IMR-90 (cell line): Measurements from ENCODE around the gene KLK12. TPM values are rescaled to one million over a fixed set of nuclear protein-coding genes. Genes with fewer than 3 reads are reported as not detected.

ENCODE experiments used
- ATAC-seq: fragments of 200-7000 bp; cut with Tn5 transposase; 2 replicates; pipeline ENCODE4 v1.9.1; 2020; ENCODE audit warnings: low read depth, mild to moderate bottlenecking, moderate library complexity
- BruUV-seq: library from RNA; stranded (reverse); fragments of 400-500 nt; replicated peaks from 2 replicates; lab custom pipeline; 2021; lab: Mats Ljungman, UMichigan
- CTCF ChIA-PET: fragments of 300-600 bp; formaldehyde crosslinking; extraction: SDS; loops from one replicate; lab custom pipeline; 2021; ENCODE audit warnings: antibody characterized with exemption; lab: Yijun Ruan, JAX
- POLR2A ChIA-PET: fragments of 300-600 bp; sonication (Branson Sonifier 250); formaldehyde crosslinking; loops from one replicate; lab custom pipeline; 2022; ENCODE audit warnings: antibody characterized with exemption; ENCODE audit not compliant: unreplicated experiment; lab: Charles Lee
- DNase-seq: peaks from one replicate; pipeline ENCODE4 v3.0.0; 2013
- H2AFZ ChIP-seq: replicated peaks from 2 replicates; pipeline ENCODE3; 2013; ENCODE audit warnings: low read length, mild to moderate bottlenecking; ENCODE audit not compliant: poor library complexity
- H2AK5ac ChIP-seq: 2 replicates; pipeline ENCODE4 v1.6.1; 2013; ENCODE audit warnings: low read depth, low read length, inconsistent platforms
- H2AK9ac ChIP-seq: replicated peaks from 2 replicates; pipeline ENCODE3; 2013; ENCODE audit warnings: mild to moderate bottlenecking, low read depth, low read length, moderate library complexity; ENCODE audit not compliant: poor library complexity
- H2BK120ac ChIP-seq: 2 replicates; pipeline ENCODE4 v1.6.1; 2013; ENCODE audit warnings: low read depth, low read length, inconsistent platforms
- H2BK15ac ChIP-seq: 3 replicates; pipeline ENCODE4 v1.6.1; 2013; ENCODE audit warnings: low read depth, low read length, inconsistent platforms
- H2BK20ac ChIP-seq: 2 replicates; pipeline ENCODE4 v1.6.1; 2013; ENCODE audit warnings: low read depth, mild to moderate bottlenecking, inconsistent platforms, low read length, moderate library complexity
- H2BK5ac ChIP-seq: 2 replicates; pipeline ENCODE4 v1.6.1; 2013; ENCODE audit warnings: mild to moderate bottlenecking, low read depth, low read length, inconsistent platforms; ENCODE audit not compliant: poor library complexity, severe bottlenecking
- H3K14ac ChIP-seq: replicated peaks from 2 replicates; pipeline ENCODE4 v1.6.1; 2013; ENCODE audit warnings: low read depth, low read length, inconsistent platforms
- H3K18ac ChIP-seq: 2 replicates; pipeline ENCODE4 v1.6.1; 2013; ENCODE audit warnings: low read depth, low read length, control low read depth
- H3K23ac ChIP-seq: 2 replicates; pipeline ENCODE4 v1.6.1; 2013; ENCODE audit warnings: low read depth, low read length, inconsistent platforms
- H3K27ac ChIP-seq: 2 replicates; pipeline ENCODE4 v1.5.1; 2013; ENCODE audit warnings: mild to moderate bottlenecking, control low read depth, low read length; ENCODE audit not compliant: insufficient read depth
- H3K27me3 ChIP-seq: 2 replicates; pipeline ENCODE4 v1.6.1; 2013; ENCODE audit warnings: low read length; ENCODE audit not compliant: control insufficient read depth, insufficient read depth
- H3K36me3 ChIP-seq: 2 replicates; pipeline ENCODE4 v1.6.1; 2013; ENCODE audit warnings: low read length, mixed read lengths; ENCODE audit not compliant: control insufficient read depth, insufficient read depth
- H3K4ac ChIP-seq: 2 replicates; pipeline ENCODE4 v1.6.1; 2013; ENCODE audit warnings: low read depth, low read length, inconsistent platforms
- H3K4me1 ChIP-seq: 2 replicates; pipeline ENCODE4 v1.6.1; 2013; ENCODE audit warnings: low read length, mixed read lengths; ENCODE audit not compliant: control insufficient read depth, insufficient read depth
- H3K4me2 ChIP-seq: 2 replicates; pipeline ENCODE4 v1.6.1; 2013; ENCODE audit warnings: low read depth, mild to moderate bottlenecking, control low read depth, low read length, moderate library complexity
- H3K4me3 ChIP-seq: 2 replicates; pipeline ENCODE4 v1.5.1; 2013; ENCODE audit warnings: low read depth, mild to moderate bottlenecking, control low read depth, low read length, moderate library complexity; ENCODE audit not compliant: insufficient read depth
- H3K56ac ChIP-seq: 2 replicates; pipeline ENCODE4 v1.6.1; 2013; ENCODE audit warnings: low read length, inconsistent platforms; ENCODE audit not compliant: insufficient read depth; ENCODE audit errors: extremely low read depth
- H3K79me1 ChIP-seq, 2 experiments: 2 replicates each; pipeline ENCODE4 v1.6.1; 2013; ENCODE audit warnings: low read length in 2 of 2, inconsistent platforms in 1 of 2, low read depth in 1 of 2
- H3K9ac ChIP-seq: 2 replicates; pipeline ENCODE4 v1.6.1; 2013; ENCODE audit warnings: low read depth, low read length, control low read depth
- H3K9me1 ChIP-seq: 2 replicates; pipeline ENCODE4 v1.6.1; 2013; ENCODE audit warnings: low read length, inconsistent platforms; ENCODE audit not compliant: insufficient read depth
- H3K9me3 ChIP-seq: 2 replicates; pipeline ENCODE4 v1.6.1; 2013; ENCODE audit warnings: low read length; ENCODE audit not compliant: control insufficient read depth, insufficient read depth
- H4K20me1 ChIP-seq: 2 replicates; pipeline ENCODE4 v1.6.1; 2013; ENCODE audit warnings: low read length, inconsistent platforms; ENCODE audit not compliant: insufficient read depth
- H4K5ac ChIP-seq: 2 replicates; pipeline ENCODE4 v1.6.1; 2013; ENCODE audit warnings: mild to moderate bottlenecking, low read depth, low read length, control low read depth
- H4K8ac ChIP-seq, 2 experiments: 2 replicates each; pipeline ENCODE4 v1.6.1; 2013; ENCODE audit warnings: low read depth in 2 of 2, low read length in 2 of 2, control low read depth in 1 of 2, inconsistent platforms in 1 of 2
- H4K91ac ChIP-seq: 2 replicates; pipeline ENCODE4 v1.6.1; 2013; ENCODE audit warnings: low read depth, low read length, inconsistent platforms; ENCODE audit not compliant: insufficient read depth
- CHD1 ChIP-seq: IDR thresholded peaks from 2 replicates; pipeline ENCODE4 v1.6.1; 2012; ENCODE audit warnings: low read depth, low read length, improper control_type of control experiment
- MAZ ChIP-seq: IDR thresholded peaks from 2 replicates; pipeline ENCODE4 v1.6.1; 2012; ENCODE audit warnings: low read depth, mild to moderate bottlenecking, low read length, improper control_type of control experiment, moderate library complexity, borderline replicate concordance
- MXI1 ChIP-seq: IDR thresholded peaks from 2 replicates; pipeline ENCODE4 v1.6.1; 2012; ENCODE audit warnings: low read depth, mild to moderate bottlenecking, low read length, moderate library complexity, borderline replicate concordance
- NFE2L2 ChIP-seq: fragments of 150-350 bp; IDR thresholded peaks from 2 replicates; pipeline ENCODE4 v1.6.1; 2016; ENCODE audit warnings: low read depth, mild to moderate bottlenecking, low read length
- POLR2A ChIP-seq: IDR thresholded peaks from 2 replicates; pipeline ENCODE4 v1.6.1; 2012; ENCODE audit warnings: mild to moderate bottlenecking, low read depth, low read length
- RAD21 ChIP-seq: IDR thresholded peaks from 2 replicates; pipeline ENCODE4 v1.6.1; 2012; ENCODE audit warnings: low read length, improper control_type of control experiment
- RCOR1 ChIP-seq: IDR thresholded peaks from 2 replicates; pipeline ENCODE4 v1.6.1; 2012; ENCODE audit warnings: mild to moderate bottlenecking, low read length, improper control_type of control experiment; ENCODE audit not compliant: insufficient replicate concordance
- RFX5 ChIP-seq: IDR thresholded peaks from 2 replicates; pipeline ENCODE4 v1.8.0; 2012; ENCODE audit warnings: low read depth, mild to moderate bottlenecking, low read length, moderate library complexity
- WGBS, 2 experiments: methylation state at CpG; one replicate each; pipeline versions ENCODE4 v1.1.5 to v1.1.7; 2013; ENCODE audit warnings: missing lambda C conversion rate in 2 of 2; ENCODE audit not compliant: insufficient read length in 1 of 2; ENCODE audit errors: extremely low coverage in 2 of 2; 5-methylcytosine and 5-hydroxymethylcytosine counted together
- dilution Hi-C: fragments of 300-500 bp; cut with HindIII; formaldehyde crosslinking; loops from one replicate; pipeline ENCODE4 v1.14.3; 2018; ENCODE audit warnings: low sequenced_read_pairs; ENCODE audit not compliant: unreplicated experiment
- in situ Hi-C: fragments of 300-500 bp; cut with MboI; formaldehyde crosslinking; loops from 3 replicates; pipeline ENCODE4 v1.14.3; 2019; ENCODE audit warnings: low sequenced_read_pairs, inconsistent platforms, mixed read lengths
- intact Hi-C: fragments of 100-400 bp; cut with micrococcal nuclease; formaldehyde crosslinking; loops from 2 replicates; pipeline ENCODE4 v1.10.0; 2022
- polyA plus RNA-seq, 3 experiments: library from polyadenylated mRNA; depleted of rRNA; stranded (reverse); fragments of >200 nt; gene quantifications; 2 replicates each; pipeline ENCODE4 v1.2.3, GENCODE V29; 2012; ENCODE audit warnings: low replicate concordance in 1 of 3
- total RNA-seq: library from RNA; depleted of rRNA; stranded (reverse); fragments of >200 nt; gene quantifications from 2 replicates; pipeline ENCODE4 v1.2.3, GENCODE V29; 2012
- TF ChIP-seq, protein P1 (sequence below): conservative IDR thresholded peaks from 2 replicates; pipeline ENCODE4 v1.5.1; 2012; ENCODE audit warnings: mild to moderate bottlenecking, low read depth, low read length, improper control_type of control experiment
- TF ChIP-seq, protein P2 (sequence below): fragments of 150-350 bp; IDR thresholded peaks from 2 replicates; pipeline ENCODE4 v1.6.1; 2017; ENCODE audit warnings: mild to moderate bottlenecking, antibody characterized with exemption, low read length, low read depth

The KLK12 gene
- total and polyA plus RNA-seq, 2 of the 4 experiments (the other 2 are of a cell fraction), result not detected

DNA sequence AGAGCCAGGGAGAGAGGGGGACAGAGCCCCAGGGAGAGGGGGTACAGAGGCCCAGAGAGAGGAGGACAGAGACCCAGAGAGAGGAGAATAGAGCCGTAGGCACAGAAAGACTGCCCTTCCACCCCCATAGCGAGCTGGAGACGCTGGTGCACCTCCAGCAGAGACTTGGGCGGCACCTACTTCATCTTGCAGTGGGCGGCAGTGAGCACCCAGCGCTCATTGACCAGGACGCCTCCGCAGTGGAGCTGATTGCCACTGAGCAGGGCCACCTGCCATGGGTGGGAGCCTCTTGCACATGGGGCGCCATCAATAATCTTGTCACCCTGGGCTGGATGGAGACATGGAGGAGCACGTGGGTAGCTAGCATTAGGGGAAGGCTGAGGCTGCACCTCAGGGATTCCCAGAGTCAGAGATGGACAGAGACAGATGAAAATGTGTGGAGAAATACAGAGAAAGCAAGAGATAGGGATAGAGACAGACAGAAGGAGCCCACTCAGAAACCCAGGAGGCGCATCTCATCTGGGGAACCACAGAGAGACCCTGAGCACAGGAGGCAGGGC is 53.1 kb downstream of the KLK12 start:
- Histone ChIP-seq H2AK5ac (no peak overlapping the region), H3K4me3 (no peak overlapping the region), H2BK5ac (no peak overlapping the region), H3K79me1 (no peaks in the 10 kb centered on the region), H2BK120ac (no peak overlapping the region), H2BK15ac (no peak overlapping the region), H3K9me3 (no peaks in the 10 kb centered on the region), H3K4me1 (no peaks in the 10 kb centered on the region), H2BK20ac (no peak overlapping the region), H3K27ac (no peak overlapping the region), H3K23ac (no peak overlapping the region), H4K8ac (no peak overlapping the region), H3K18ac (no peak overlapping the region), H3K4ac (no peak overlapping the region), H3K14ac (no peak overlapping the region), H3K9me1 (no peaks in the 10 kb centered on the region), H3K27me3 (no peaks in the 10 kb centered on the region), H4K20me1 (no peaks in the 10 kb centered on the region), H3K36me3 (no peaks in the 10 kb centered on the region), H4K91ac (no peak overlapping the region), H3K4me2 (no peak overlapping the region), H2AFZ (no peak overlapping the region), H3K56ac (no peak overlapping the region), H4K5ac (no peak overlapping the region), H3K9ac (no peak overlapping the region), H2AK9ac (no peak overlapping the region)
- ChIA-PET POLR2A (no interaction called here), CTCF (interaction anchor here (0.6 kb wide), 1 partner anchor 28 kb away, joined by 5 read pairs; no protein-coding TSS in a partner anchor)
- in situ Hi-C loops (no loop called here), intact Hi-C loops (no loop called here), dilution Hi-C loops (no loop called here)
- no CpG with 5 or more reads among the region's 11 CpGs for WGBS, 2 experiments
- no peak for DNase-seq
- ATAC-seq, result no peak
- TF ChIP-seq, protein P1, sequence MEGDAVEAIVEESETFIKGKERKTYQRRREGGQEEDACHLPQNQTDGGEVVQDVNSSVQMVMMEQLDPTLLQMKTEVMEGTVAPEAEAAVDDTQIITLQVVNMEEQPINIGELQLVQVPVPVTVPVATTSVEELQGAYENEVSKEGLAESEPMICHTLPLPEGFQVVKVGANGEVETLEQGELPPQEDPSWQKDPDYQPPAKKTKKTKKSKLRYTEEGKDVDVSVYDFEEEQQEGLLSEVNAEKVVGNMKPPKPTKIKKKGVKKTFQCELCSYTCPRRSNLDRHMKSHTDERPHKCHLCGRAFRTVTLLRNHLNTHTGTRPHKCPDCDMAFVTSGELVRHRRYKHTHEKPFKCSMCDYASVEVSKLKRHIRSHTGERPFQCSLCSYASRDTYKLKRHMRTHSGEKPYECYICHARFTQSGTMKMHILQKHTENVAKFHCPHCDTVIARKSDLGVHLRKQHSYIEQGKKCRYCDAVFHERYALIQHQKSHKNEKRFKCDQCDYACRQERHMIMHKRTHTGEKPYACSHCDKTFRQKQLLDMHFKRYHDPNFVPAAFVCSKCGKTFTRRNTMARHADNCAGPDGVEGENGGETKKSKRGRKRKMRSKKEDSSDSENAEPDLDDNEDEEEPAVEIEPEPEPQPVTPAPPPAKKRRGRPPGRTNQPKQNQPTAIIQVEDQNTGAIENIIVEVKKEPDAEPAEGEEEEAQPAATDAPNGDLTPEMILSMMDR, result no peak
- TF ChIP-seq MAZ (no peak), RFX5 (no peak), NFE2L2 (no peak), CHD1 (no peak), RCOR1 (no peak), MXI1 (no peak), POLR2A (no peak), RAD21 (no peak)
- TF ChIP-seq, protein P2, sequence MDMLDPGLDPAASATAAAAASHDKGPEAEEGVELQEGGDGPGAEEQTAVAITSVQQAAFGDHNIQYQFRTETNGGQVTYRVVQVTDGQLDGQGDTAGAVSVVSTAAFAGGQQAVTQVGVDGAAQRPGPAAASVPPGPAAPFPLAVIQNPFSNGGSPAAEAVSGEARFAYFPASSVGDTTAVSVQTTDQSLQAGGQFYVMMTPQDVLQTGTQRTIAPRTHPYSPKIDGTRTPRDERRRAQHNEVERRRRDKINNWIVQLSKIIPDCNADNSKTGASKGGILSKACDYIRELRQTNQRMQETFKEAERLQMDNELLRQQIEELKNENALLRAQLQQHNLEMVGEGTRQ, result no peak
- BruUV-seq, result no TSS peak
